DOHH2 (cell line): ENCODE data around the gene EFNA5.

ENCODE experiments used
- H3F3A ChIP-seq: fragments of 200-600 bp; sonication (generic), shearing (Covaris generic); 2 replicates; pipeline ENCODE4 v1.6.0; 2016; ENCODE audit warnings: antibody characterized with exemption, mild to moderate bottlenecking; ENCODE audit not compliant: control insufficient read depth, insufficient read depth
- H3K27ac ChIP-seq: fragments of 200-600 bp; sonication (generic); 2 replicates; pipeline ENCODE4 v1.5.1; 2014; ENCODE audit warnings: low read depth, mild to moderate bottlenecking, low read length, moderate library complexity
- H3K27me3 ChIP-seq: fragments of 200-600 bp; sonication (generic); 2 replicates; pipeline ENCODE4 v1.6.1; 2014; ENCODE audit warnings: mild to moderate bottlenecking, low read length, mixed read lengths; ENCODE audit not compliant: control insufficient read depth
- H3K36me3 ChIP-seq: fragments of 200-600 bp; sonication (generic); 2 replicates; pipeline ENCODE4 v1.6.1; 2014; ENCODE audit warnings: mild to moderate bottlenecking, low read length, moderate library complexity, mixed read lengths; ENCODE audit not compliant: control insufficient read depth
- H3K4me1 ChIP-seq: fragments of 200-600 bp; sonication (generic); 2 replicates; pipeline ENCODE4 v1.6.1; 2014; ENCODE audit warnings: mild to moderate bottlenecking, low read length, mixed read lengths; ENCODE audit not compliant: control insufficient read depth
- H3K4me2 ChIP-seq: fragments of 200-600 bp; sonication (generic); 2 replicates; pipeline ENCODE4 v1.6.0; 2014; ENCODE audit warnings: mild to moderate bottlenecking, low read length, moderate library complexity
- H3K4me3 ChIP-seq: fragments of 200-600 bp; sonication (generic); 2 replicates; pipeline ENCODE4 v1.5.1; 2014; ENCODE audit warnings: mild to moderate bottlenecking, low read length, mixed read lengths
- H3K79me2 ChIP-seq: fragments of 200-600 bp; sonication (generic); 2 replicates; pipeline ENCODE4 v1.6.1; 2014; ENCODE audit warnings: mild to moderate bottlenecking, low read length, mixed read lengths; ENCODE audit not compliant: control insufficient read depth
- H3K9me2 ChIP-seq: fragments of 200-600 bp; sonication (generic); replicated peaks from 2 replicates; pipeline ENCODE4 v1.6.1; 2014; ENCODE audit warnings: mild to moderate bottlenecking, low read length, mixed read lengths; ENCODE audit not compliant: control insufficient read depth
- H3K9me3 ChIP-seq: fragments of 200-600 bp; sonication (generic); 2 replicates; pipeline ENCODE4 v1.6.1; 2014; ENCODE audit warnings: antibody characterized with exemption, low read length, mixed read lengths; ENCODE audit not compliant: control insufficient read depth, insufficient read depth
- H4K20me1 ChIP-seq: fragments of 200-600 bp; sonication (generic); 2 replicates; pipeline ENCODE4 v1.6.0; 2014; ENCODE audit warnings: low read depth, mild to moderate bottlenecking, antibody characterized with exemption, low read length, moderate library complexity; ENCODE audit not compliant: control insufficient read depth, insufficient read depth
- EZH2phosphoT487 ChIP-seq: fragments of 200-600 bp; sonication (generic); IDR thresholded peaks from 2 replicates; pipeline ENCODE4 v1.6.1; 2017; ENCODE audit warnings: borderline replicate concordance, mild to moderate bottlenecking, antibody characterized with exemption, low read length, moderate library complexity, mixed read lengths
- TF ChIP-seq, protein P1 (sequence below): fragments of 200-600 bp; sonication (generic); IDR thresholded peaks from one replicate; pipeline ENCODE4 v1.5.1; 2014; ENCODE audit warnings: antibody characterized with exemption, mild to moderate bottlenecking, low read depth, low read length; ENCODE audit not compliant: poor library complexity, severe bottlenecking

The EFNA5 gene

DNA sequence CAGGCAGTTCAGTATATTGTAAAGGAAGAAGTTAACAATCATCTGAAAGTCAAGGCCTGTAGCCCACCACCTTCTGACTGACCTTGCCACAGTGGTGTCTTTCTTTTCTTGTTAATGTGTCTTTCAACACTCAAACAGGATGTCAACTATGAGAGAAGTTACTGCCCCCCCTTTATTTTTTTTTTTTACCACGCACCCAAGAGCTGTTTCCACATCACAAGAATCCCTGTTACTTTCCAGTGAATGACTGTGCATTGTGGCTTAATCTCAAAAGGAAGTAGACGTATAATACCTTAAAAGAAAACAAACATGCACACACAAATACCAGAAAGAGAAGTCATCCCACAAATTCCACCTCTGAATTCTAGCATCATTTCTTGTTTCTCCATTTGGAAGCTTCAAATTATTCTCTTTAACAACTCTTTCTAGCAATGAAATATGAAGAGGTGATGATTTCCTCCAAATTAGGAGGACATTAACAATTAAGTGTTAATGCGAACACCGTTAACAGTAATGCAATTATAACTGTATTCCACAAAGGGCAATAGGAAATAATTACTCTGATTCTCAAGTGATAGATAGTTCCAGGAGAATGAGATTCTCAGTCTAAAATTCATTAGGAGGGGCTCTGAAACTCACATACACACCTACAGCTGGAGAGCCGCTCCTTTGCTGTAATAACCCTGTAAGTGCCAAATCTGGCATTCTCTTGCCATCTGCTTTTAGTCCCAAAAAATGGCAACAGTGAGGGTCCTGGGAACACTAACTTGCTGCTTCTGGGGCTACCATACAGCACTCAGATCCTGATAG, 201.0 kb downstream of the EFNA5 start:
- H3K36me3 ChIP-seq = no peaks in the 10 kb centered on the region
- no peaks in the 10 kb centered on the region for H3K79me2 ChIP-seq
- H3K9me2 ChIP-seq = no peaks in the 10 kb centered on the region; the same call in 1 of the 2 replicates
- no peak overlapping the region for H3K4me3 ChIP-seq
- H3K9me3 ChIP-seq = no peaks in the 10 kb centered on the region
- no peak overlapping the region for H3K27ac ChIP-seq
- no peaks in the 10 kb centered on the region for H3K27me3 ChIP-seq
- TF ChIP-seq EZH2phosphoT487 = no peak
- TF ChIP-seq, protein P1, sequence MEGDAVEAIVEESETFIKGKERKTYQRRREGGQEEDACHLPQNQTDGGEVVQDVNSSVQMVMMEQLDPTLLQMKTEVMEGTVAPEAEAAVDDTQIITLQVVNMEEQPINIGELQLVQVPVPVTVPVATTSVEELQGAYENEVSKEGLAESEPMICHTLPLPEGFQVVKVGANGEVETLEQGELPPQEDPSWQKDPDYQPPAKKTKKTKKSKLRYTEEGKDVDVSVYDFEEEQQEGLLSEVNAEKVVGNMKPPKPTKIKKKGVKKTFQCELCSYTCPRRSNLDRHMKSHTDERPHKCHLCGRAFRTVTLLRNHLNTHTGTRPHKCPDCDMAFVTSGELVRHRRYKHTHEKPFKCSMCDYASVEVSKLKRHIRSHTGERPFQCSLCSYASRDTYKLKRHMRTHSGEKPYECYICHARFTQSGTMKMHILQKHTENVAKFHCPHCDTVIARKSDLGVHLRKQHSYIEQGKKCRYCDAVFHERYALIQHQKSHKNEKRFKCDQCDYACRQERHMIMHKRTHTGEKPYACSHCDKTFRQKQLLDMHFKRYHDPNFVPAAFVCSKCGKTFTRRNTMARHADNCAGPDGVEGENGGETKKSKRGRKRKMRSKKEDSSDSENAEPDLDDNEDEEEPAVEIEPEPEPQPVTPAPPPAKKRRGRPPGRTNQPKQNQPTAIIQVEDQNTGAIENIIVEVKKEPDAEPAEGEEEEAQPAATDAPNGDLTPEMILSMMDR = no peak
- no peaks in the 10 kb centered on the region for H4K20me1 ChIP-seq
- no peaks in the 10 kb centered on the region for H3F3A ChIP-seq
- no peaks in the 10 kb centered on the region for H3K4me1 ChIP-seq
- H3K4me2 ChIP-seq = no peak overlapping the region

DNA sequence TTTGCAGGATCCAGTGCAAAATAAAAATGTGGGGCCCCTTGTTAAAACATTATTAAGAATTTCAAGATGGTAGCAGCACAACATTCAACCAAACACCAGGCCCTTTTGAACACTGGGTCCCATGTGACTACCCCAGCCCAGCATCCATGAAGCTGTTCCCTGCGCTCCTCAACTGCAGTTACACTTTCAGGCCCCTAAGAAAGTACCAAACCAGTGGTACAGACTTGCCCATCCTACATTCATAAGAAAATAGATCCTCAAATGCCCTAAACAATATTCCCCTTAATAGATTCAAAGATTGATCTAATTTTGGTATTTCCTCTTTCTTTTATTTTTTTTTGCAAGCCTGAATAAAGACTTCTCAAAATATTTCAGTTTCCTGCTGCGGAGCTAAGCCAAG, 201.7 kb downstream of the EFNA5 start:
- Histone ChIP-seq H3K4me3 (no peak overlapping the region), H3K27ac (no peak overlapping the region), H4K20me1 (no peaks in the 10 kb centered on the region), H3K9me3 (no peaks in the 10 kb centered on the region), H3K4me1 (no peaks in the 10 kb centered on the region), H3K9me2 (no peaks in the 10 kb centered on the region; the same call in 1 of the 2 replicates), H3F3A (no peaks in the 10 kb centered on the region), H3K79me2 (no peaks in the 10 kb centered on the region), H3K4me2 (no peak overlapping the region), H3K27me3 (no peaks in the 10 kb centered on the region), H3K36me3 (no peaks in the 10 kb centered on the region)
- TF ChIP-seq, protein P1 = no peak
- TF ChIP-seq EZH2phosphoT487 = no peak

DNA sequence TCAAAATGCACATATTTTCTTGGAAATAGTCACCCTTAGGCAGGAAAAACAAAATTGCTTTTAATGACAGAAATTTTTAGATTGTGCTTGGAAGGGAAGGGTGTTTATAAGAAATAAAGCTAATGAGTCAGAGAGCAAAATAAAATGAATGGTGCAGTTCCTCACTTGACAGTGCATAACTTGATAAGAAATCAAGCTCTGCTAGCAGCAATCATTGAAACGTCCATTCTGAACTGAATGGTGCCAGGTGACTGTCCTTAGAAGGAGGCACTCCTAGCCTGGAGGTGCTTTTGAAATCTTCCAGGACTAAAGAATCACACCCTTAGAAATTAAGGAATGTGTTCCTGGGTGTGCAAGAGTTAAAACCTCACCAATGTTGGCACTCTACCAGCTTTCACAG, 202.5 kb downstream of the EFNA5 start:
- H3K27ac ChIP-seq = no peak overlapping the region
- TF ChIP-seq, protein P1 = no peak
- no peak for TF ChIP-seq EZH2phosphoT487
- H3K36me3 ChIP-seq = no peaks in the 10 kb centered on the region
- no peak overlapping the region for H3K4me2 ChIP-seq
- H3K9me2 ChIP-seq = no peaks in the 10 kb centered on the region; the same call in 1 of the 2 replicates
- no peaks in the 10 kb centered on the region for H3K4me1 ChIP-seq
- H3F3A ChIP-seq = no peaks in the 10 kb centered on the region
- H3K27me3 ChIP-seq = no peaks in the 10 kb centered on the region
- no peaks in the 10 kb centered on the region for H3K9me3 ChIP-seq
- no peaks in the 10 kb centered on the region for H4K20me1 ChIP-seq
- H3K4me3 ChIP-seq = no peak overlapping the region
- no peaks in the 10 kb centered on the region for H3K79me2 ChIP-seq
